EL (cell line): Measurements from ENCODE around the gene NPLOC4.
"Not testable (repeated sequence)": the region's sequence is repeated elsewhere in the genome, so short reads cannot be mapped to it uniquely, and the experiment has no call there.

Experiments used
- DNase-seq: peaks from one replicate; pipeline ENCODE4 v3.0.0-alpha.2; 2016

Gene NPLOC4

DNA sequence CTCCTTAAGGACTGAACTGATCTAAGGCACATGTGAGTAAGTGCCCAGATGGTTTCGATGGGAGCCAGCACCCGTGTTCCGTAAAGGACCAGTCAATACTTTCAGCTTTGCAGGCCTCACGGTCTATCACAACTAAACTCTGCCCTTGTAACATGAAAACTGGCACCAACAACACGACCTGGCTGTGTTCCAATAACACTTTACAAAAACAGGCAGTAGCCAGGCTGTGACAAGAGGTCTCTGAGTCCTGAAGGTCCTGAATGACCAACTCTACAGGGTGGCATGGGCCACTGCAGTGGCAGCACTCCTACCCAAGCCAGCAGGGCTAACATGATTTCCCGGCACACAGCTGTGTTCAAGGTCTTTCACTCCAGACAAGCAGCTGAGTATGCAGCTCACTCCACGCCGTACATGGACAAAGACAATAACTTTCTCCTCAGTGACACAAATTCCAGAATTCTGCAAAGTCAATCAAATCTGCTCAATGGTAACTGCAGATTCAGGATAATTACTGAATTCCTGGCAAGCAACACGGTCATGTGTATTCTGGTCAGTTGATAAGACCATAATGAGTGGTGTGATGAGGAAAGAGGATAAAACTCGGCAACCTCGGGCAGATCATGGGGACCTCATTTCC, 15.3 kb downstream of the NPLOC4 start:
- no peak for DNase-seq

DNA sequence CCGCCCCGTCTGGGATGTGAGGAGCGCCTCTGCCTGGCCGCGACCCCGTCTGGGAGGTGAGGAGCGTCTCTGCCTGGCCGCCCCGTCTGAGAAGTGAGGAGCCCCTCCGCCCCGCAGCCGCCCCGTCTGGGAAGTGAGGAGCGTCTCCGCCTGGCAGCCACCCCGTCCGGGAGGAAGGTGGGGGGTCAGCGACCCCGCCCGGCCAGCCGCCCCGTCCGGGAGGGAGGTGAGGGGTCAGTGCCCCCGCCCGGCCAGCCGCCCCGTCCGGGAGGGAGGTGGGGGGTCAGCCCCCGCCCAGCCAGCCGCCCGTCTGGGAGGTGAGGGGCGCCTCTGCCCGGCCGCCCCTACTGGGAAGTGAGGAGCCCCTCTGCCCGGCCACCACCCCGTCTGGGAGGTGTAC, 18.6 kb downstream of the NPLOC4 start:
- not testable (repeated sequence) for DNase-seq

DNA sequence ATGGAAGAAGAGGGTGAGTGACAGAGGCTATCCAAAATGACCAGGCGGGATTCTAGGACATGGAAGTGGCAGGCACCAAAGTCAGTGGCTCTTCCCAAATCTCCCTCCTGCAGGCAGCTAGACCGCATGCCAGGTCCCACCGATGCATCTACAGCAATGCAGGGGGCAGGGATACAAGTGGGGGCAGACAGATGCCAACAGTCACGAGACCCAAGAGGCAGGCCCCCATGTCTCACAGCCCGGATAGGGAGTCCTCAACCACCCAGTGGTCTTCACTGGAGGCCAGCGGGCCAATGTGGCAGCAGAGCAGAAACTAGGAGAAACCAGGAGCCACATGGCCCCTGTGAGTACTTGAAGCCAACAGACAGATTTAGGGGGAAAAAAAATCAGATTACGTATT, 20.0 kb downstream of the NPLOC4 start:
- no peak for DNase-seq

GRCh38 chr17:81615401-81615930, 21.4 kb downstream of the NPLOC4 start:
- DNase-seq, result no peak

DNA sequence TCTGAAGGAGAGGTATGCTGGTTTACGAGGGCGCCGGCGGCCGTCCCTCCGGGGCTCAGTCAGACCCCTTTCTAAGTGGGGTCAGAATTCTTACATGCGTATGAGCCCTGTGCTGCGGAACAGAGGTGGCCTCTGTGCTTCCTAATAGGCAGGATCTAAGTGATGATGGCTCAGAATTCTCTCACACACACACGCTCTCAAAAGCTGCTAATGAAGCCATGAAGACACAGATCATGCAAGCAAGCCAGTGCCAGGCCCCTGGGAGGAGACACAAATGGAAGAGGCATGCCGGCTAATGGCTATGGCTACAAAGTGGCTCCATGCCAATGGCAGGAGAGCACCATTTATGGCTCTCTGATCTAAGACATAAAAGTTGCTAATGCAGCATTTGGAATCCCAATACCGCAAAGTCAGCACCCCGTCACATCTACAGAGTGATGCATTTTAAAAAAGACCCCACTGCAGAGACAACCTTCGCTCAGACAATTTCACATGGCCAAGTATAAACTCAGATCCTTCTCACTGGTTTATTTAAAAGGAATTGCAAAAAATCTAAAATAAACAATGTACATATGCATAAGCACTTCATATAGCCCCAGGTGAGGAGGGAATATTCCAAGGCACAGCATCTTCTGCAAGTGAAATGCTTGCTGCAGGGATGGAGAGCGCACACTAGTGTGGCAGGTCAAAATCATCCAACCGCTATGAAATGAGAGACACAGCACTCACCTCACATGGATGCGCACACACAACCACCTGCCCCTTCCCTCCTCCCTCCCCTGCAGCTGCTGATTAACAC, 24.5 kb downstream of the NPLOC4 start:
- no peak for DNase-seq

- DNase-seq, result no peak
Observed at GRCh38 chr17:81609541-81610311, 27.2 kb downstream of the NPLOC4 start.

- DNase-seq, result no peak
Observed at GRCh38 chr17:81608605-81609004, 28.3 kb downstream of the NPLOC4 start.

DNA sequence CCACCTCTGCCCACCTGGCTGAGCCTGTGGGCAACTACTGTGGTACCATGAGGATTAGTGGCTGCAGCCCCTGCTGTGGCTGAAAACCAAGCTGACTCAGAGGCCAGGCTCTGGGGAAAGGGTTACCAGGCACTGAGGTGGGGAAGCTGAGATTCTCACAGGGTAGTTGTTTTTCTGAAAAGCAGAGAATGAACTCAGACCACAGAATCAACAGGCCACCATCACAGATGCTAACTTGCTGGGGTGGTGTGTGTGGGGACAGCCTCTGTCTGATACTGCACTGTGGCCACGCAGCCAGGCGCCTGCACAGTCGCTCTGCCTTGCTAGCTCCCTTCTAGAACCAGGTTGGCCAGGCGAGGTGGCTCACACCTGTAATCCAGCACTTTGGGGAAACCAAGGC, 28.8 kb downstream of the NPLOC4 start:
- DNase-seq, result no peak

DNA sequence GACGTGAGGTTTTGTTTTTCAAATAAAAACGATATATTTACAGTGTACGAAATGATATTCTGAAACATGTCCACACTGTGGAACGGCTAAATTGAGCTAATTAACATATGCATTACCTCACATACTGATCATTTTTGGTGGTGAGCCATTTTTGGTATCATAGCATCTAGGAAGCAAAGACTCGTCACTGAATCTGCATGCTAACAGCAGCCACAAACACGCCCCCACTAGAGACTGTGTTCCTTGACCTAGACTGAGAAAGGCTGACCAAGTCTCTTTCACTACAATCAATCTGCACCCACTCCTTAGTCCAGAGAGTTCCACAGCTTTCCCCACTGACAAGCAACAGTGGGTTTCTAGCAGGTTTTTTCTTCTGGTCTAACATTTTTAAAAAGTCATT, 29.5 kb downstream of the NPLOC4 start:
- DNase-seq, result peak; percentile 44

DNA sequence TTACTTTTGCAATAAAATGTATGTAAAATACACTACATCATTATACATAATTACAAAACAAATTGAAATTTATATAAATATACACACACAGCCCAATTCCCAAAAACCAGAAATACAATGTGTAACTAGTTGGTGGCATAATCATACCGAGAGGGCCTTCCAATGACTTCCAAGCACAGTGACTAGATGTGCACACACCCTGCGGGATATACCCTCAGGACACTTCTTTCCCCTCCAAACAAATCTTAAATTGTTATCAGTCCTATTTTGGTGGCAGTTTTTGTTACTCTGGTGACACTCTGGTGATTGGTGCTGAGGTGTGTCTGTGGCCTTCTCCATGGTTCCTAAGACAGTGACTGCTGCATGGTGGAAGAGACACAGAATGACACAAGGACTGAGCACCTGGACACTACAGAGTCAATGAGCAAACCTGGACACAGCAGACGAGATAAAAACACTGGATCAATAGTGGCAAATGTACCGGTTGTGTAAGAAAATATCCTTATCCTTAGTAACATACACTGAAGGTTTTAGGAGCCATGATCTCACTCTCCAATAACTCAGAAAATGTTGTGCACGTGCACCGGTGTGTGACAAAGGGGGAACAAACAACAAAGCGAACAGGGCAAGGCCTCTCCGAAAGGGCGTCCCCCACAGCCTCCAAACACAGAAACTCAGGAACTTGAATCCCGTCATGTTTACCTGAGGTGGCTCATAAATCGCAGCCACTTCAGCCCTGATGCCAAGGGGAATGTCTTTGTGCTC, 32.9 kb downstream of the NPLOC4 start:
- DNase-seq, result no peak

DNA sequence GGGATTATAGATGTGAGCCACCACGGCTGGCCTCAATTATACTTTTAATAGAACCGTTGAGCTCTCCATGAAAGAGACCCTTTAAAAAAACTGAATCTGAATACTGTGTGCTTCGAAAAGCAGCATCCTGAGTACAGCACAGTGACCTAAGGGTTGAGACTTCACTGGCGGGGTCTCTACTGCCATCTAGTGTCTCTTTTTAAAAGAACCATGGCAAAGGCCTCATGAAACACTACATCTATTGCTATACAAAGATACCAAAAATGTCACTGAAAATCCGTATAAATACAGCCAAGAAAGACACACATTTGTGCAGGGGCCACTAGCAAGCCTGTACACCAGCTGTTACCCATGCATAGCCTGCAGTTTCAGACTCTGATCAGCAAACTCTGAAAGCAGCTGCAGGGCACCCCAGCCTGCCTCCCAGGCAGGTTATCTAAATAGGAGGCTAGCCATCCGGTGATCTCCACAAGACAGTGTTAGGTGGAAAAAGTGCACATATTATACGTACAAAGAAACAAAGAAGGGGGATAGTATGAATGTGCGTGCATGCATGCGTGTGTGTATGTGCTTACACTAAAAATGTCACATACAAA, 35.3 kb downstream of the NPLOC4 start:
- DNase-seq, result peak; percentile 79

GRCh38 chr17:81599719-81600486, 37.0 kb downstream of the NPLOC4 start:
- DNase-seq, result peak; percentile 86

DNA sequence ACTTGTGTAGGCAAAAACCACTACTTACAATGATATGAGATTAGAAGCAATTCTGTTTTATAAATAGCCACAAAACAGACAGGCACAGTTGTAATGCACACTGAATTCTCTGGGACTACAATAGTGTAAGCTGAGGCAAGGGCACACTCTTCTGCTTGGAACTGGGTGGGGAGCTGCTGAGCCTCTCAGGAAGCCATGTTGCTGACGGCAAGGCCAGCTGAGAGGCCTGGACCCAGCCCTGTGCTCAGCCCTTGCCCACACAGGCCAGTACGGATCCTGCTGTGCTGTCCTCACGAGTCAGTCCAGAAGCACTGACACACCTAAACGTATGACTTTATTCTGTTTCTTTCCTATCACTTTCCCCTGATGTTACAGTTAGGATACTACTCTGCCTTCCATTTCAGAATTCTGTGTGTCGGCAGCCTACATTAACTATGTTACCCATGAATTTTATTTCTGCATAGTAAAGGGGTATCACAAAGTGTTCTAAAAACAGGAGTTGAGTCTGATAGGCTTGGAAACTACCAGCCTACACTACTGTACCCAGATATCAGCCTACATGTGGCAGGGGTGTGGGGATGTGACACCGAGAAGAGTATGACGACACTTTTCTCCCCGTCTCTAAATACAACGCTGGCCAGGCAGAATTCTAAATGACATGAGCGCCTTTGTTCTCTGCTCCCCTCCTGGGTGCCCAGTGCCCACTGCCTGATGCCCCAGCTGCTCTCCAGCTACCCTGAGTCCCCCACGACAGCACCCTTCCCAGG, 43.6 kb downstream of the NPLOC4 start:
- no peak for DNase-seq

DNA sequence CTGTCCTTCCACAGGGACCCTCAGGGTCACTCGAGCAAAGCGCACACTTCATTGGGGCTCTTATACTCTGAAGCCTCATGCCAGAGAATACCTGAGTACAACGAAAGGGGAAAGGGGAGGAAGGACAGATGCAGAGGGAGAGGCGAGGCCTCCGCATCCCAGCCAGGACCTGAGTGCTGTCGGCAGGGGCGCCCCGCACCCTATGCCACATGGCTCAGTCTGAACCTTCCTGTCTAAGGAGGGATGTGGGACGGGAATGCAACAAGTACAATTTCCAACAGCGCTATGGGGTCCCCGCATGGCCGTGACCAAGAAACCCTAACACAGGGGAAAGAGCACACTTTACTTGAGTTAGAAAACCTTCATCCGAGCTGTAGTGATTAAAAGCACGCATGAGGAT, 44.9 kb downstream of the NPLOC4 start:
- no peak for DNase-seq

GRCh38 chr17:81590121-81590520, 46.8 kb downstream of the NPLOC4 start:
- no peak for DNase-seq

- no peak for DNase-seq
Observed at GRCh38 chr17:81589612-81590011, 47.3 kb downstream of the NPLOC4 start.

DNA sequence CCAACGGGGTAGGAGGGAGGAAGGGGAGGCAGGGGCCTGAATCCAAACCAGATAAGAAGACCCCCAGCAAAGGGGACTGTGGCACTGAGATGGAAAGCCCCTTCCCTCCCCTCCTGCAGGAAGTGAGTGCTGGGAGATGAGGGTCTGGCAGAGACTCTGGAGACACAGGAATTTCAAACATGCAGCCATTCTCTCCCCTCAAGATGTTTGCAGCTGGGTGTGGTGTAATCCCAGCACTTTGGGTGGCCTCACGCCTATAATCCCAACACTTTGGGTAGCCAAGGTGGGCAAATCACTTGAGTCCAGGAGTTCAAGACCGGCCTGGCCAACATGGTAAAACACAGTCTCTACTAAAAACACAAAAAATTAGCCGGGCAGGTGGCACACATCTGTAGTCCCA, 50.8 kb downstream of the NPLOC4 start:
- no peak for DNase-seq

DNA sequence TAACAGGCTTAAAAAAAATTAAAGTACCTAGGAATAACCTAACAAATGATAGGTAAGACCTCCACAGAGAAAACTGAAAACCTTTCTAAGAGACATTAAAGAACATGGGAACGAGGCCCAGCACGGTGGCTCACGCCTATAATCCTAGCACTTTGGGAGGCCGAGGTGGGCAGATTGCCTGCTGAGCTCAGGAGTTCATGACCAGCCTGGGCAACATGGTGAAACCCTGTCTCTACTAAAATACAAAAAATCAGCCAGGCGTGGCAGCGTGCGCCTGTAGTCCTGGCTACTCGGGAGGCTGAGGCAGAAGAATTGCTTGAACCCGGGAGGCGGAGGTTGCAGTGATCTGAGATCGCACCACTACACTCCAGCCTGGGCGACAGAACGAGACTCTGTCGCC, 52.1 kb downstream of the NPLOC4 start:
- not testable (repeated sequence) for DNase-seq

DNA sequence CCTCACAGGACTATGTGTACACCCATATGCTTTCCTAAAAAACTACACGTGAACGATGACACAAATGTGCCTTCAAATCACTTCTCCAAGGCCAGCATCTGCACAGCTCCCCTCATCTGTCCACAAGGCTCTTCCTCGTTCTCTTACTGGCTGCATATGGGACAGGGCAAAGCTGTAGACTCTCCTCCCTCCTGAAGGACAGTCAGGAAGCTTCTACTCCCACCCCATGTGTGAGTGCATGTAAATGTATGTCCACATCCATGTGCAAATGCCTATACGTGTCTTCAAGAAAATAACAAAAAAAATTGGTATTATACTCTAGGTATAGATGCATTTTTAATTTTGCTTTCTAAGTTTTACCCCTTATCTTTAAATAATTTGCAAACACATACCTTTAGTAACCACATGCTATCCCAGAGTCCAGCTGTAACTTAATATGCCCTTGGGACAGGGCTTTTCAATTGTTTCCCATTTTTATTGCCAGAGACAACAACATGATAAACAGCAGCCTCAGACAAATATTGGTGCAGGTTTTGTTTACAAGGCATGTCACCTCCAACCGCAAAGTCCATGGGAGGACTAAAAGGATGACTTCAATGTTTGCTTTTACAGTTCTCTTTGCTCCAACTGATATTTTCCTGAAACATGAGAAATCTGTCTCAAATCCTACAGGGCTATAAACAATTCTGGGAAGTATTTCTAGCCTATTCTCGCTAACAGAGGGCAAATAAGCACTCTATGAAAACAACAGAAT, 53.1 kb downstream of the NPLOC4 start:
- DNase-seq, result no peak

- no peak for DNase-seq
Observed at GRCh38 chr17:81582749-81583148, 54.2 kb downstream of the NPLOC4 start.
